ENCODE results near the gene SRGAP1. TPM values are rescaled to one million over a fixed set of nuclear protein-coding genes. Genes with fewer than 3 reads are reported as not detected.

SRGAP1 gene
- total RNA-seq, 3 donors from 2014 or later (not counting 1 experiment from before 2014, with no cell fraction given) = 0.10 to 0.49 (median 0.16) TPM

GRCh38 chr12:63930971-63931370 lies 86.5 kb downstream of the SRGAP1 start:
- Histone ChIP-seq H3K4me3 (ENCODE audit: low read length) (no peak overlapping the region), H3K27me3 (ENCODE audit: control insufficient read depth, insufficient read depth, low read length) (no peaks in the 10 kb centered on the region), H3K4me1 (ENCODE audit: control insufficient read depth, insufficient read depth, low read length) (no peaks in the 10 kb centered on the region), H3K36me3 (ENCODE audit: control insufficient read depth, insufficient read depth, low read length) (no peaks in the 10 kb centered on the region), H3K27ac (ENCODE audit: low read length) (no peak overlapping the region), H3K9me3 (ENCODE audit: control insufficient read depth, insufficient read depth, low read length) (no peaks in the 10 kb centered on the region)
- ATAC-seq (no peak), DNase-seq (no peak)
- Mint-ChIP-seq H3K36me3 (no peaks in the 10 kb centered on the region), H3K4me1 (no peaks in the 10 kb centered on the region), H3K9me3 (peaks cover 0 to 2% of the 10 kb centered on the region in 2 donors), H3K27me3 (ENCODE audit: low read depth in 2 of 2) (no peaks in the 10 kb centered on the region), H3K27ac (no peak overlapping the region), H3K4me3 (no peak overlapping the region)
- 82% methylated on average over 2 of the region's 3 CpGs for WGBS (ENCODE audit: insufficient coverage)
- no peak for TF ChIP-seq CTCF (IDR thresholded peaks at IDR 0.05)
- intact Hi-C loops (cut with micrococcal nuclease) = no loop called here

- H3K4me3 ChIP-seq (ENCODE audit: low read length) = no peak overlapping the region
- Mint-ChIP-seq H3K4me3 (no peak overlapping the region), H3K27me3 (ENCODE audit: low read depth in 2 of 2) (no peaks in the 10 kb centered on the region), H3K27ac (no peak overlapping the region), H3K36me3 (no peaks in the 10 kb centered on the region), H3K4me1 (no peaks in the 10 kb centered on the region), H3K9me3 (peaks cover 0 to 2% of the 10 kb centered on the region in 2 donors)
- ATAC-seq (no peak), DNase-seq (no peak)
- H3K4me1 ChIP-seq (ENCODE audit: control insufficient read depth, insufficient read depth, low read length) = no peaks in the 10 kb centered on the region
- 86% methylated on average over 1 of the region's 1 CpG for WGBS (ENCODE audit: insufficient coverage)
- intact Hi-C loops (cut with micrococcal nuclease) = no loop called here
- no peaks in the 10 kb centered on the region for H3K27me3 ChIP-seq (ENCODE audit: control insufficient read depth, insufficient read depth, low read length)
- H3K27ac ChIP-seq (ENCODE audit: low read length) = no peak overlapping the region
- no peaks in the 10 kb centered on the region for H3K9me3 ChIP-seq (ENCODE audit: control insufficient read depth, insufficient read depth, low read length)
- no peak for TF ChIP-seq CTCF (IDR thresholded peaks at IDR 0.05)
- H3K36me3 ChIP-seq (ENCODE audit: control insufficient read depth, insufficient read depth, low read length) = no peaks in the 10 kb centered on the region
These were observed 87.2 kb downstream of the SRGAP1 start for GRCh38 chr12:63931703-63932102.

GRCh38 chr12:63934936-63935335 lies 90.4 kb downstream of the SRGAP1 start:
- H3K27ac ChIP-seq (ENCODE audit: low read length) = no peak overlapping the region
- H3K27me3 ChIP-seq (ENCODE audit: control insufficient read depth, insufficient read depth, low read length) = no peaks in the 10 kb centered on the region
- Mint-ChIP-seq H3K9me3 (no peaks in the 10 kb centered on the region), H3K4me1 (no peaks in the 10 kb centered on the region), H3K27ac (no peak overlapping the region), H3K36me3 (no peaks in the 10 kb centered on the region), H3K4me3 (no peak overlapping the region), H3K27me3 (ENCODE audit: low read depth in 2 of 2) (no peaks in the 10 kb centered on the region)
- WGBS (ENCODE audit: insufficient coverage) = 88% methylated on average over 4 of the region's 7 CpGs
- DNase-seq (no peak), ATAC-seq (no peak)
- no peaks in the 10 kb centered on the region for H3K36me3 ChIP-seq (ENCODE audit: control insufficient read depth, insufficient read depth, low read length)
- no peaks in the 10 kb centered on the region for H3K4me1 ChIP-seq (ENCODE audit: control insufficient read depth, insufficient read depth, low read length)
- H3K9me3 ChIP-seq (ENCODE audit: control insufficient read depth, insufficient read depth, low read length) = no peaks in the 10 kb centered on the region
- intact Hi-C loops (cut with micrococcal nuclease) = no loop called here
- no peak for TF ChIP-seq CTCF (IDR thresholded peaks at IDR 0.05)
- H3K4me3 ChIP-seq (ENCODE audit: low read length) = no peak overlapping the region

- no peaks in the 10 kb centered on the region for H3K4me1 ChIP-seq (ENCODE audit: control insufficient read depth, insufficient read depth, low read length)
- no peak overlapping the region for H3K27ac Mint-ChIP-seq
- intact Hi-C loops (cut with micrococcal nuclease) = no loop called here
- no peak overlapping the region for H3K27ac ChIP-seq (ENCODE audit: low read length)
- no peak overlapping the region for H3K4me3 Mint-ChIP-seq
- ATAC-seq (no peak), DNase-seq (no peak)
- H3K4me3 ChIP-seq (ENCODE audit: low read length) = no peak overlapping the region
- H3K27me3 ChIP-seq (ENCODE audit: control insufficient read depth, insufficient read depth, low read length) = no peaks in the 10 kb centered on the region
- H3K27me3 Mint-ChIP-seq (ENCODE audit: low read depth in 2 of 2) = no peaks in the 10 kb centered on the region
- no peaks in the 10 kb centered on the region for H3K36me3 ChIP-seq (ENCODE audit: control insufficient read depth, insufficient read depth, low read length)
- TF ChIP-seq CTCF (IDR thresholded peaks at IDR 0.05) = no peak
- no peaks in the 10 kb centered on the region for H3K36me3 Mint-ChIP-seq
- no peaks in the 10 kb centered on the region for H3K9me3 Mint-ChIP-seq
- no peaks in the 10 kb centered on the region for H3K9me3 ChIP-seq (ENCODE audit: control insufficient read depth, insufficient read depth, low read length)
- H3K4me1 Mint-ChIP-seq = no peaks in the 10 kb centered on the region
These were observed 90.9 kb downstream of the SRGAP1 start for GRCh38 chr12:63935361-63935760.

Measured in natural killer cell (primary cell).